HEK293 (cell line): ENCODE measurements around the gene C10orf67.

Experiments used
- CTCF ChIP-seq: fragments of 450-650 bp; formaldehyde crosslinking; IDR thresholded peaks from 2 replicates; pipeline ENCODE4 v1.5.1; 2016; ENCODE audit warnings: missing biosample characterization, missing genetic modification characterization
- PBX3 ChIP-seq: sonication (generic); formaldehyde crosslinking; IDR thresholded peaks from 2 replicates; pipeline ENCODE4 v1.8.1; 2022; ENCODE audit warnings: mild to moderate bottlenecking, moderate library complexity, missing genetic modification reagents
- RBAK ChIP-seq: fragments of 450-650 bp; formaldehyde crosslinking; IDR thresholded peaks from 2 replicates; pipeline ENCODE4 v1.5.1; 2016; ENCODE audit warnings: missing biosample characterization, missing genetic modification characterization
- REST ChIP-seq: fragments of 450-650 bp; formaldehyde crosslinking; IDR thresholded peaks from 2 replicates; pipeline ENCODE4 v1.5.1; 2016; ENCODE audit warnings: missing biosample characterization, missing genetic modification characterization
- SP2 ChIP-seq: fragments of 450-650 bp; formaldehyde crosslinking; IDR thresholded peaks from 2 replicates; pipeline ENCODE4 v1.5.1; 2016; ENCODE audit warnings: missing biosample characterization, missing genetic modification characterization
- ZBTB11 ChIP-seq: fragments of 450-650 bp; formaldehyde crosslinking; conservative IDR thresholded peaks from 2 replicates; pipeline ENCODE4 v1.5.1; 2016; ENCODE audit warnings: low read depth, missing biosample characterization, missing genetic modification characterization
- ZBTB20 ChIP-seq: fragments of 450-650 bp; formaldehyde crosslinking; IDR thresholded peaks from 2 replicates; pipeline ENCODE4 v1.5.1; 2016; ENCODE audit warnings: missing biosample characterization, missing genetic modification characterization
- ZFP69B ChIP-seq: fragments of 450-650 bp; formaldehyde crosslinking; IDR thresholded peaks from 2 replicates; pipeline ENCODE4 v1.5.1; 2016; ENCODE audit warnings: missing biosample characterization, missing genetic modification characterization
- ZNF416 ChIP-seq: fragments of 450-650 bp; formaldehyde crosslinking; IDR thresholded peaks from 2 replicates; pipeline ENCODE4 v1.5.1; 2016; ENCODE audit warnings: missing biosample characterization, missing genetic modification characterization
- ZNF560 ChIP-seq: fragments of 450-650 bp; formaldehyde crosslinking; IDR thresholded peaks from 2 replicates; pipeline ENCODE4 v1.5.1; 2017; ENCODE audit warnings: missing biosample characterization, missing genetic modification characterization, borderline replicate concordance
- ZNF747 ChIP-seq: fragments of 450-650 bp; formaldehyde crosslinking; IDR thresholded peaks from 2 replicates; pipeline ENCODE4 v1.5.1; 2016; ENCODE audit warnings: missing biosample characterization, missing genetic modification characterization
- ZSCAN16 ChIP-seq: fragments of 450-650 bp; formaldehyde crosslinking; IDR thresholded peaks from 2 replicates; pipeline ENCODE4 v1.5.1; 2016; ENCODE audit warnings: missing biosample characterization, missing genetic modification characterization

GRCh38 chr10:23262928-23263327 is 81.7 kb downstream of the C10orf67 start:
- TF ChIP-seq REST (tag by site-specific recombination) = no peak
- TF ChIP-seq CTCF (tag by site-specific recombination) = no peak
- TF ChIP-seq ZBTB11 = no peak
- no peak for TF ChIP-seq RBAK (tag by site-specific recombination)
- TF ChIP-seq ZNF416 = no peak
- no peak for TF ChIP-seq ZNF560
- no peak for TF ChIP-seq SP2 (tag by site-specific recombination)
- TF ChIP-seq ZFP69B (tag by site-specific recombination) = no peak
- TF ChIP-seq ZSCAN16 = no peak
- TF ChIP-seq PBX3 (CRISPR knock-in tag) = no peak
- no peak for TF ChIP-seq ZNF747 (tag by site-specific recombination)
- no peak for TF ChIP-seq ZBTB20 (tag by site-specific recombination)
